Tibial nerve (tissue), 4 donors: ENCODE data around the gene CLDN25. TPM values are rescaled to one million over a fixed set of nuclear protein-coding genes. Genes with fewer than 3 reads are reported as not detected.
A peak's percentile ranks its signal among the peaks of the same experiment; 100 is the strongest.

Experiments used
- DNase-seq, 2 donors: peaks; one replicate each; pipeline ENCODE4 v3.0.0-alpha.2; 2019; ENCODE audit warnings: low spot score in 2 of 2
- H3K27ac ChIP-seq, 4 donors: fragments of 200-600 bp; sonication (generic) in 3 of 4; one replicate each; pipeline ENCODE4 v1.5.1; 2017 to 2019; ENCODE audit warnings: mild to moderate bottlenecking in 1 of 4
- H3K27me3 ChIP-seq, 2 donors: fragments of 200-600 bp; sonication (generic) in 1 of 2; one replicate each; pipeline versions ENCODE4 v1.5.1 to v1.6.0; 2017 to 2019
- H3K36me3 ChIP-seq, 3 donors: fragments of 200-600 bp; sonication (generic); one replicate each; pipeline ENCODE4 v1.5.1; 2018 to 2019
- H3K4me1 ChIP-seq, 4 donors: fragments of 200-600 bp; sonication (generic) in 3 of 4; one replicate each; pipeline ENCODE4 v1.5.1; 2017 to 2019
- H3K4me3 ChIP-seq, 4 donors: fragments of 200-600 bp; sonication (generic) in 3 of 4; one replicate each; pipeline ENCODE4 v1.5.1; 2017 to 2019; ENCODE audit warnings: mild to moderate bottlenecking in 1 of 4, moderate library complexity in 1 of 4
- H3K9me3 ChIP-seq, 4 donors: fragments of 200-600 bp; sonication (generic) in 3 of 4; one replicate each; pipeline ENCODE4 v1.5.1; 2017 to 2019
- CTCF ChIP-seq, 5 experiments: fragments of 200-600 bp in 3 of 5; fragments of 450-650 bp in 2 of 5; sonication (generic) in 3 of 5; IDR thresholded peaks; one replicate each; pipeline ENCODE4 v1.5.1; 2016 to 2019; ENCODE audit warnings: antibody characterized with exemption in 5 of 5, mild to moderate bottlenecking in 3 of 5, moderate library complexity in 2 of 5
- EP300 ChIP-seq, 2 donors: sonication (generic); formaldehyde crosslinking; IDR thresholded peaks; one replicate each; pipeline ENCODE4 v1.6.1; 2017; ENCODE audit warnings: antibody characterized with exemption in 2 of 2, mild to moderate bottlenecking in 1 of 2
- POLR2A ChIP-seq, 2 donors: fragments of 450-650 bp; IDR thresholded peaks; one replicate each; pipeline ENCODE4 v1.6.1; 2017; ENCODE audit warnings: antibody characterized with exemption in 2 of 2, mild to moderate bottlenecking in 2 of 2, moderate library complexity in 2 of 2
- WGBS, 2 donors: methylation state at CpG; one replicate each; pipeline ENCODE4 v1.1.5; 2018; 5-methylcytosine and 5-hydroxymethylcytosine counted together
- total RNA-seq, 4 donors: library from RNA; depleted of rRNA; stranded (reverse); fragments of >200 nt; gene quantifications; one replicate each; pipeline ENCODE4 v1.1.0, GENCODE V29; 2016

The CLDN25 gene
- total RNA-seq, 4 donors from 2014 or later: not detected

DNA sequence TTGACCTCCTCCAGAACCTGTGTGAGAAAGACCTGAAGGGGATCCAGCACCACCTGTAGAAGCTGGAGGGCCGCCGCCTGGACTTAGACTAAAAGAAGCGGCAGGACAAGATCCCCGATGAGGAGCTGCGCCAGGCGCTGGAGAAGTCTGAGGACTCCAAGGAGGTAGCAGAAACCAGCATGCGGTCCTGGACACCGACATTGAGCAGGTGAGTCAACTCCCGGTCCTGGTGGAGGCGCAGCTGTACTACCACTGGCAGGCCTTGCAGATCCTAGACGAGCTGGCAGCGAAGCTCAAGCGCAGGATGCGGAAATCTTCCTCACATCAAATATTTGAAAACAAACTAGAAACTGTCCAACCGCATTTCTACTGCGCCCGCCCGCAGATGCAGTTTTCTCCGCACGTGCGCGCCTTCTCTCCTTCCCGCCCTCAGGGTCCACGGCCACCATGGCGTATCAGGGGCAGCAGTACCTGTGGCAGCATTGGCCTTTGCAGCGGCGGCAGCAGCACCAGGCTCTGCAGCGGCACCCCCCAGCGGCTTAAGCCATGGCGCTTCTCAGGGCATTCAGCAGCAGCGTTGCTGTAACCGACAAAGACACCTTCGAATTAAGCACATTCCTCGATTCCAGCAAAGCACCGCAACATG is 10.2 kb downstream of the CLDN25 start:
- Histone ChIP-seq H3K4me1 (no peaks in the 10 kb centered on the region), H3K36me3 (no peaks in the 10 kb centered on the region), H3K27ac (no peak overlapping the region), H3K9me3 (no peaks in the 10 kb centered on the region), H3K4me3 (no peak overlapping the region), H3K27me3 (no peaks in the 10 kb centered on the region)
- WGBS, 2 donors: 84 to 93% methylated on average over 35 of the region's 35 CpGs
- TF ChIP-seq EP300 (IDR thresholded peaks at IDR 0.05) (no peak), CTCF (IDR thresholded peaks at IDR 0.05) (no peak), POLR2A (IDR thresholded peaks at IDR 0.05) (no peak)
- DNase-seq: no peak

DNA sequence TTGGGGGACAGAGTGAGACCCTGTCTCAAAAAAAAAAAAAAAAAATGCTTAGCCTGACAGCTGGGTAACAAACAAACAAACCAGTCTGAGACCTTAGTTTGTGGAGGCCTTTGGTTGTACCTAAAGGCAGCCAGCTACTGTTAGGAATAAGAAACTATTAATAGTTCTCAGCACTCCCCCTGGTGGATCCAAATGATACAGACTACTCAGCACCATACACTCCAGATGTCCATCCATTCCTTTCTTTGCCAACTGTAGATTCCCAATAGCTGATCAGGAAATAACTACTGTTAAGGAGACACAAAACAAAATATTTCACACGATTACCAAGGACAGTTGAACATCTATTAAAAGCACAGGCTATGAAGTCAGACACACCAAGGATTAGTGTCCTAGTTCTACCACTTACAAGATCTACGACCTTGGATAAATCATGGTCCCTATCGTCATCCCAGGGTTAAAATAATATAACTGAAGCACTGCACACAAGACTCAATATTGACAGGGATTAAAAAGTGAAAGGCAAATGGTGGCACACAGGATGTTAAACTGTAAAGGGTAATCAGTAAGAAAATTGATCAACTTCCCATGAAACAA is 17.2 kb downstream of the CLDN25 start:
- Histone ChIP-seq H3K27me3 (no peaks in the 10 kb centered on the region), H3K36me3 (peaks cover 0 to 38% (median 0%) of the 10 kb centered on the region in 3 donors), H3K4me1 (no peaks in the 10 kb centered on the region), H3K27ac (no peak overlapping the region), H3K9me3 (no peaks in the 10 kb centered on the region), H3K4me3 (no peak overlapping the region)
- DNase-seq: peak in 1 of 2 donors; percentile 49
- peak; percentile 51 to 59 (median 52) for TF ChIP-seq CTCF (IDR thresholded peaks at IDR 0.05)
- no peak for TF ChIP-seq POLR2A (IDR thresholded peaks at IDR 0.05)
- WGBS, 2 donors: 70 to 75% methylated on average over 3 of the region's 3 CpGs

DNA sequence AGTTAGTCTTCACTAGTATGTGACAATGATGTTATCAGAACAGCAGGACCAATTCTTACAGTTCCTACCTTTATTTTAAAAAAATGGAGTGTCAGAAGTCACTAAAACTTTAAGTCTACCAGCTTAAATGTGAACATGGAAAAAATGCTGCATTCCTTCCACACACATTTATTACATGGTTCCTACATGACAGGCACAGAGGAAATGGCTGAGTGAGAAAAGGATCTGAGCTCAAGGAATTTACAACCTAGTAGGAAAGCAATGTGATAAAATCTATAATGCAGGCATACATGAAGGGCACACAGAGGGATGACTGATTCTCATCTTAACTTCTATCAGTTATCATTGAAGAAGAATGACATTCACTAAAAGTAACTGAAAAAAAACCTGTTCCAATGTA is 23.0 kb downstream of the CLDN25 start:
- no peak overlapping the region for H3K27ac ChIP-seq
- H3K9me3 ChIP-seq: no peaks in the 10 kb centered on the region
- TF ChIP-seq EP300 (IDR thresholded peaks at IDR 0.05) (no peak), CTCF (IDR thresholded peaks at IDR 0.05) (no peak), POLR2A (IDR thresholded peaks at IDR 0.05) (no peak)
- no peak for DNase-seq
- H3K4me3 ChIP-seq: no peak overlapping the region
- no peaks in the 10 kb centered on the region for H3K27me3 ChIP-seq
- H3K4me1 ChIP-seq: no peaks in the 10 kb centered on the region
- peaks cover 0 to 94% (median 11%) of the 10 kb centered on the region in 3 donors for H3K36me3 ChIP-seq

DNA sequence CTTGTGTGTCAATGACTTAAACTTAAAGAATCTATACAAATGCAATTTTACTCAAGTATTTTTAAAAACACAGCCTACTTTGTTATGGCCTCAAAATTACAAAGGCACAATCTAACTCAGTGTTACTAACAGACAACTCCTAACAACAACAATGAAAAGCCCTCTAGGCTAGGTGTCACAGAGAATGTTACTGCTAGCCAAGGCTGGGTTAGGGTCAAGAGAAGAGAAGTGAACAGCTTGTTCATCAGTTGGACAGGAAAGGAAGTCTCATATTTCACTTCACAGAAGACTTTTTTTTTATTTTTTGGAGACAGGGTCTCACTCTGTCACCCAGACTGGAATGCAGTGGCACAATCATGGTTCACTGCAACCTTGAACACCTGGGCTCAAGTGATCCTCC is 26.0 kb downstream of the CLDN25 start:
- TF ChIP-seq EP300 (IDR thresholded peaks at IDR 0.05) (no peak), POLR2A (IDR thresholded peaks at IDR 0.05) (no peak), CTCF (IDR thresholded peaks at IDR 0.05) (no peak)
- H3K4me3 ChIP-seq: no peak overlapping the region
- no peak overlapping the region for H3K27ac ChIP-seq
- DNase-seq: no peak
- H3K9me3 ChIP-seq: no peaks in the 10 kb centered on the region
- H3K4me1 ChIP-seq: no peaks in the 10 kb centered on the region
- H3K27me3 ChIP-seq: no peaks in the 10 kb centered on the region
- H3K36me3 ChIP-seq: peaks cover 0 to 87% (median 11%) of the 10 kb centered on the region in 3 donors

DNA sequence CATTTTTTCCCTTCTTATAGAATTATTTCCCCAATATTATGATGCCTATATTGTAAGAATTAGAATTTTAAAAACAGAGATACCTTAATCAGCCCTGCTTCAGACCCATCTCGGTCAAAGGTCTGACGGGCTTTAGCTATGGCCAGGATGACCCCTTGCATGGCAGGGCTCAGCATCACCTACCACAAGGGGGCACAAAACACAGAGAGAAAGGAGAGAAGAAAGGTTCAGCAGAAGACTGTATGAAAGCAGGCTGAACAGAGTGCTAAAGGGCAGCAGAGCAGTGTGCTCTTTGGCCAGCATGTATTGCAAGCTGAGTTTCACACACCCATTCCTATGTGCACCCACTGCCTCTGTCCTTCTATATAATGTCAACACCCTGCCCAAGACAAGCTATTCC is 26.8 kb downstream of the CLDN25 start:
- DNase-seq: no peak
- 97% methylated on average over 2 of the region's 2 CpGs for WGBS, 2 donors
- no peaks in the 10 kb centered on the region for H3K27me3 ChIP-seq
- TF ChIP-seq CTCF (IDR thresholded peaks at IDR 0.05) (peak in 1 of 5 experiments; percentile 14), EP300 (IDR thresholded peaks at IDR 0.05) (no peak), POLR2A (IDR thresholded peaks at IDR 0.05) (no peak)
- H3K9me3 ChIP-seq: no peaks in the 10 kb centered on the region
- H3K4me1 ChIP-seq: no peaks in the 10 kb centered on the region
- no peak overlapping the region for H3K4me3 ChIP-seq
- peaks cover 0 to 87% (median 11%) of the 10 kb centered on the region in 3 donors for H3K36me3 ChIP-seq
- H3K27ac ChIP-seq: no peak overlapping the region
